Peyer's patch (tissue), 4 donors: ENCODE measurements around the gene RHBDF2.

Experiments used
- POLR2A ChIP-seq, 2 donors: fragments of 450-650 bp; IDR thresholded peaks; one replicate each; pipeline ENCODE4 v1.5.1; 2017; ENCODE audit warnings: antibody characterized with exemption in 2 of 2, mild to moderate bottlenecking in 2 of 2, moderate library complexity in 2 of 2
- TF ChIP-seq, protein P1 (sequence below), 6 experiments: fragments of 450-650 bp in 4 of 6; fragments of 200-600 bp in 2 of 6; sonication (generic) in 1 of 6; IDR thresholded peaks; one replicate each; pipeline ENCODE4 v1.5.1; 2017 to 2019; ENCODE audit warnings: antibody characterized with exemption in 6 of 6, mild to moderate bottlenecking in 3 of 6, moderate library complexity in 1 of 6

DNA sequence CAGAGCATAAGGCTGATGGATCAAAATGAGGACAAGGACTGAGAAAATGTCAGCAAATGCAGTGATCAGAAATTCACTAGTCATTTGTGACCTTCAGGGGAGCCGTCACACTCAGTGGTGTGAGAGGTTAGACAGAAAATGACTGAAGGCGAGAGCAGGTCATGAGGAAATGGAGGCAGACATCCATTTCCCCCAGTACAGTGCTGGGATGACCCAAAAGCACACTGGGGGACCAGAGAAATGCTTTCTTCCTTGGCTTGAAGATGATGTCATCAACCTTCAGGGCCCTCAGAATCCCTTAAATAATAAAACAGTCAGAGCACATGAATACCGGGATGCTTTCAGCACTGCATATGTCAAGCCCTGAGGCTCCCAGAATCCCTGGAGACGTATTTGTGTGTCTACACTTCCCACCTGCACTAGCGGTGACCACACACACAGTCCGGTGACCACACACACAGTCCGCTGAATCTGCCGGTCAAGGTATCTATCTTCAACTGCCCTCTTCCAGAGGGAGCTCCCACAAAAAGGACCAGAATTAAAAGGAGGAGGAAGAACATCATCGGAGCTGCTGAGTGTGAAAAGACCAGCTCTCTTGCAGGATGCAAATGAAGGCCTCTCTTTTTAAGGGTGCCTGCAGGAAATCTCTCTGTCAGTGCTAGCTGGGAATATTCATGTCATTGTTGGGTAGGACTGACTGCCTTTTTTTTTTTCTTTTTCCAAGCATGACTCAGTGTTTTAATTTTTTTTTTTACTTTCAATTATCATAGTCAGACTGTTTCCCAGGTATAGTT, 56.5 kb downstream of the RHBDF2 start:
- TF ChIP-seq POLR2A (IDR thresholded peaks at IDR 0.05): no peak
- TF ChIP-seq, protein P1, sequence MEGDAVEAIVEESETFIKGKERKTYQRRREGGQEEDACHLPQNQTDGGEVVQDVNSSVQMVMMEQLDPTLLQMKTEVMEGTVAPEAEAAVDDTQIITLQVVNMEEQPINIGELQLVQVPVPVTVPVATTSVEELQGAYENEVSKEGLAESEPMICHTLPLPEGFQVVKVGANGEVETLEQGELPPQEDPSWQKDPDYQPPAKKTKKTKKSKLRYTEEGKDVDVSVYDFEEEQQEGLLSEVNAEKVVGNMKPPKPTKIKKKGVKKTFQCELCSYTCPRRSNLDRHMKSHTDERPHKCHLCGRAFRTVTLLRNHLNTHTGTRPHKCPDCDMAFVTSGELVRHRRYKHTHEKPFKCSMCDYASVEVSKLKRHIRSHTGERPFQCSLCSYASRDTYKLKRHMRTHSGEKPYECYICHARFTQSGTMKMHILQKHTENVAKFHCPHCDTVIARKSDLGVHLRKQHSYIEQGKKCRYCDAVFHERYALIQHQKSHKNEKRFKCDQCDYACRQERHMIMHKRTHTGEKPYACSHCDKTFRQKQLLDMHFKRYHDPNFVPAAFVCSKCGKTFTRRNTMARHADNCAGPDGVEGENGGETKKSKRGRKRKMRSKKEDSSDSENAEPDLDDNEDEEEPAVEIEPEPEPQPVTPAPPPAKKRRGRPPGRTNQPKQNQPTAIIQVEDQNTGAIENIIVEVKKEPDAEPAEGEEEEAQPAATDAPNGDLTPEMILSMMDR (IDR thresholded peaks at IDR 0.05): no peak
